Naive thymus-derived CD8-positive, alpha-beta T cell (primary cell): ENCODE data around the gene ODF4. TPM values are rescaled to one million over a fixed set of nuclear protein-coding genes. Genes with fewer than 3 reads are reported as not detected.

Experiments used
- ATAC-seq, 2 donors: fragments of 150-1000 bp; cut with Tn5 transposase in 1 of 2; sonication (Bioruptor Pico), chemical (Tn5 transposase) in 1 of 2; 1 replicate in 1 of 2; 2 replicates in 1 of 2; pipeline ENCODE4 v1.10.0; 2021; ENCODE audit warnings: mild to moderate bottlenecking in 2 of 2, moderate library complexity in 2 of 2
- POLR2A ChIA-PET: fragments of 350-600 bp; sonication (Branson Sonifier 250); formaldehyde crosslinking; loops from one replicate; lab custom pipeline; 2021; ENCODE audit warnings: antibody characterized with exemption; lab: Charles Lee
- DNase-seq, 10 donors: peaks; one replicate each; pipeline versions ENCODE4 v3.0.0 to v3.0.0-alpha.2; 2020 to 2022
- H3K27ac Mint-ChIP-seq, 10 donors: one replicate each; pipeline ENCODE4 v1.8.0; 2020 to 2022; ENCODE audit warnings: mild to moderate bottlenecking in 10 of 10, mixed read lengths in 10 of 10, moderate library complexity in 4 of 10, inconsistent platforms in 1 of 10
- H3K27me3 Mint-ChIP-seq, 5 donors: one replicate each; pipeline ENCODE4 v1.8.0; 2021 to 2022; ENCODE audit warnings: mixed read lengths in 5 of 5
- H3K36me3 Mint-ChIP-seq, 3 donors: one replicate each; pipeline ENCODE4 v1.8.0; 2020 to 2022; ENCODE audit warnings: mixed read lengths in 3 of 3, mild to moderate bottlenecking in 2 of 3, inconsistent platforms in 1 of 3
- H3K4me1 Mint-ChIP-seq, 4 donors: one replicate each; pipeline ENCODE4 v1.8.0; 2021 to 2022; ENCODE audit warnings: mixed read lengths in 4 of 4
- H3K4me3 Mint-ChIP-seq, 10 donors: one replicate each; pipeline ENCODE4 v1.8.0; 2020 to 2022; ENCODE audit warnings: mild to moderate bottlenecking in 10 of 10, mixed read lengths in 10 of 10, moderate library complexity in 6 of 10, inconsistent platforms in 1 of 10
- H3K9me3 Mint-ChIP-seq, 9 donors: one replicate each; pipeline ENCODE4 v1.8.0; 2020 to 2022; ENCODE audit warnings: mixed read lengths in 9 of 9, mild to moderate bottlenecking in 3 of 9, inconsistent platforms in 1 of 9, moderate library complexity in 1 of 9
- polyA plus RNA-seq, 3 donors: library from polyadenylated mRNA; unstranded; fragments of 300-500 nt; fragmentation: Illumina TruSeq; gene quantifications; one replicate each; pipeline ENCODE4 v1.2.3, GENCODE V29; 2021
- total RNA-seq, 8 experiments: library from RNA in 2 of 8; stranded (reverse) in 2 of 8; gene quantifications; one replicate each; pipeline ENCODE4 v1.2.3 and lab custom pipeline; 2021 to 2026

ODF4 gene
- total and polyA plus RNA-seq, 5 experiments from 2014 or later = not detected

DNA sequence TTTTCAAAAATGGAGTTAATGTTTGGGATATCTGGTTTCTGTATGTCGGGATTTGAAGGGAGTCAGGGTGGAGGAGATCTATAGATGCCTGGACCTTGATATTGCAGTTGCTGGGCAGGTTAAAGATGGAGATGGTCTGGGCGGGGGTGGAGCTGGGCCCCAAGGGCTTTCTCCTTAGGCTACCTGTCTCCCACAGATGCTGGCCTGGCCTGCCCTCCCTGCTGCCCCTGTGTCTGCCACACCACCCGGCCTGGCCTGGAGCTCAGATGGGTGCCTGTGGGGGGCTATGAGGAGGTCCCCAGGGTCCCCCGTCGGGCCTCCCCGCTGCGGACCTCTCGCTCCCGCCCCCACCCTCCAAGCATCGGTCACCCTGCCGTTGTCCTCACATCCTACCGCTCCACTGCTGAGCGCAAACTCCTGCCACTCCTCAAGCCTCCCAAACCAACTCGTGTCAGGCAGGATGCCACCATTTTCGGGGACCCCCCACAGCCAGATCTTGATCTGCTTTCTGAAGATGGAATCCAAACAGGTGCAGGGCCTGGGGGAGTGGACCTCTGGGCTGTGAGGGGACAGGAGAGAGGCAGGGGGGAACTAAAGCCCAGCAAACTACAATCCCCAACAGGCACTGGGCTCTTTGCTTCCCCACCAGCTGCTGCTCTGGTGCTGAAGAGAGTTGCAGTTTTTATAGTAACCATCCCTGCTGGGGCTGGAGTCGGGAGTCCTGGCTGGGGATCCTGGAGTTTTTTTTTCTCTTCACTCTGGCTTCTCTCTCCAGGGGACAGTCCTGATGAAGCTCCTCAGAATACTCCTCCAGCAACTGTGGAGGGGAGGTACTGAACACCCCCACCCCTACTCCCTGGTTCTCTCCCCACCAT lies 26.7 kb upstream of the ODF4 start:
- ATAC-seq (no peak), DNase-seq (no peak)
- no peaks in the 10 kb centered on the region for H3K9me3 Mint-ChIP-seq
- H3K27me3 Mint-ChIP-seq = peaks cover 2 to 48% (median 12%) of the 10 kb centered on the region in 5 donors
- no peak overlapping the region for H3K4me3 Mint-ChIP-seq
- POLR2A ChIA-PET = interaction anchor here (0.6 kb wide), 1 partner anchor 21 kb away, joined by 3 read pairs; no protein-coding TSS in a partner anchor
- peak overlapping the region in 1 of 10 donors; percentile 56 for H3K27ac Mint-ChIP-seq
- H3K4me1 Mint-ChIP-seq = peaks cover 0 to 4% (median under 1%) of the 10 kb centered on the region in 4 donors
- H3K36me3 Mint-ChIP-seq = no peaks in the 10 kb centered on the region

GRCh38 chr17:8314797-8315763 lies 24.6 kb upstream of the ODF4 start:
- POLR2A ChIA-PET = no interaction called here
- ATAC-seq (no peak), DNase-seq (no peak)
- Mint-ChIP-seq H3K4me3 (no peak overlapping the region), H3K27me3 (peaks cover 3 to 48% (median 13%) of the 10 kb centered on the region in 5 donors), H3K36me3 (no peaks in the 10 kb centered on the region), H3K9me3 (no peaks in the 10 kb centered on the region), H3K4me1 (peaks cover 0 to 4% (median under 1%) of the 10 kb centered on the region in 4 donors), H3K27ac (no peak overlapping the region)

DNA sequence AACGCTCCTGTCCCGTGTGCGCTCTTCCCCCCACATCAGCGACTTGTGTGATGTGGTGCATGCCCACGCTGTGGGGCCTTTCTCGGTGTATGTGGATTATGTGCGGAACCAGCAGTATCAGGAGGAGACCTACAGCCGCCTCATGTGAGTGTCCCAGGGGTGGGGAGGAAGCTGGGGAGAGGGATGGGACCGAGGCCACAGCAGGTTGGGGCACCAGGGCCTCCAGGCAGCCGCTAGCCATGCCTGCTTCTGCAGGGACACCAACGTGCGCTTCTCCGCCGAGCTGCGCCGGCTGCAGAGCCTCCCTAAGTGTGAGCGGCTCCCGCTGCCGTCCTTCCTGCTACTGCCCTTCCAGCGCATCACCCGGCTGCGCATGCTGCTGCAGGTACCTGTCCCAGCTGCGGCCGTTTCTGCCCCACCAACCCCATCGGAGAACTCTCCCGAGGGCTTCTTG lies 23.8 kb upstream of the ODF4 start:
- Mint-ChIP-seq H3K36me3 (no peaks in the 10 kb centered on the region), H3K27me3 (peaks cover 4 to 48% (median 13%) of the 10 kb centered on the region in 5 donors), H3K27ac (no peak overlapping the region), H3K4me1 (peaks cover 0 to 4% (median 0%) of the 10 kb centered on the region in 4 donors), H3K4me3 (no peak overlapping the region), H3K9me3 (no peaks in the 10 kb centered on the region)
- no peak for ATAC-seq
- POLR2A ChIA-PET = no interaction called here
- DNase-seq = no peak

DNA sequence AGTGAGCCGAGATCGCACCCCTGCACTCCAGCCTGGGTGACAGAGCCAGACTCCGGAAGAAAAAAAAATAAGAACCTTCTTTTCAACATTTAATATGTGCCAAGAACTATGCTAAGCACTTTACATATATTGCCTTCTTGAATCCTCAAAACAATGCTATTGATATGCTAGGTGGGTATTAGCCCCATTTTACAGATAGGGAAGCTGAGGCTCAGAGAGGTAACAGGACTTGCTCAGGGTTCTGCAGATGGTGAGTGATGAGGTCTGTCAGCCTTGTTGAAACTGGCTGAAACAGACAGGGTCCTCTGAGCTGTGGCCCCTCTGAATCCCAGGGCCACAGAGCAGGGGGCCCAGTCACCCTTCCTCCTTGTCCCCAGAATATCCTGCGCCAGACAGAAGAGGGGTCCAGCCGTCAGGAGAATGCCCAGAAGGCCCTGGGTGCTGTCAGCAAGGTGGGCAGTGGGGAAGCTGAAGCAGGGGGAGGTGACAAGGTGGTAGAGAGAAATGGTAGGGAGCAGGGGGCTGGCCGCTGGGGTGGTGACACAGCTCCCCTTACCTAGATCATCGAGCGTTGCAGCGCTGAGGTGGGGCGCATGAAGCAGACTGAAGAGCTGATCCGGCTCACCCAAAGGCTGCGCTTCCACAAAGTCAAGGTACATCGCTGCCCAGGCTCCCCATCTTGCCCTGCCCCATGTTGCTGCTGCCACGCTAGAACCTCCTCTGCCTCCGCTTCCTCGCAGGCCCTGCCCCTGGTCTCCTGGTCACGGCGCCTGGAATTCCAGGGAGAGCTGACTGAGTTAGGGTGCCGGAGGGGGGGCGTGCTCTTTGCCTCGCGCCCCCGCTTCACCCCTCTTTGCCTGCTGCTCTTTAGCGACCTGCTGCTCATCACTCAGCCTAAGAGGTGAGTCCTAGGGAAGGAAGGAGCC lies 21.4 kb upstream of the ODF4 start:
- Mint-ChIP-seq H3K4me1 (peaks cover 0 to 4% (median 0%) of the 10 kb centered on the region in 4 donors), H3K9me3 (no peaks in the 10 kb centered on the region), H3K27ac (no peak overlapping the region), H3K27me3 (peaks cover 2 to 37% (median 13%) of the 10 kb centered on the region in 5 donors), H3K36me3 (no peaks in the 10 kb centered on the region), H3K4me3 (no peak overlapping the region)
- ATAC-seq (no peak), DNase-seq (no peak)
- POLR2A ChIA-PET = interaction anchor here (0.9 kb wide), 1 partner anchor 9 kb away, joined by 5 read pairs; no protein-coding TSS in a partner anchor

GRCh38 chr17:8320262-8320661 lies 19.4 kb upstream of the ODF4 start:
- H3K27ac Mint-ChIP-seq = peak overlapping the region in 1 of 10 donors; percentile 78
- H3K27me3 Mint-ChIP-seq = peaks cover 8 to 35% (median 18%) of the 10 kb centered on the region in 5 donors
- POLR2A ChIA-PET = no interaction called here
- peaks cover 0 to 2% (median 0%) of the 10 kb centered on the region in 3 donors for H3K36me3 Mint-ChIP-seq
- DNase-seq = no peak
- ATAC-seq = no peak
- no peak overlapping the region for H3K4me3 Mint-ChIP-seq
- no peaks in the 10 kb centered on the region for H3K9me3 Mint-ChIP-seq
- peaks cover 3 to 9% (median 4%) of the 10 kb centered on the region in 4 donors for H3K4me1 Mint-ChIP-seq

- Mint-ChIP-seq H3K9me3 (no peaks in the 10 kb centered on the region), H3K27me3 (peaks cover 11 to 36% (median 22%) of the 10 kb centered on the region in 5 donors), H3K4me1 (peaks cover 3 to 13% (median 6%) of the 10 kb centered on the region in 4 donors), H3K27ac (no peak overlapping the region), H3K4me3 (no peak overlapping the region), H3K36me3 (peaks cover 0 to 2% (median 0%) of the 10 kb centered on the region in 3 donors)
- POLR2A ChIA-PET = no interaction called here
- ATAC-seq (no peak), DNase-seq (no peak)
Measured at GRCh38 chr17:8320990-8321389, 18.6 kb upstream of the ODF4 start.

DNA sequence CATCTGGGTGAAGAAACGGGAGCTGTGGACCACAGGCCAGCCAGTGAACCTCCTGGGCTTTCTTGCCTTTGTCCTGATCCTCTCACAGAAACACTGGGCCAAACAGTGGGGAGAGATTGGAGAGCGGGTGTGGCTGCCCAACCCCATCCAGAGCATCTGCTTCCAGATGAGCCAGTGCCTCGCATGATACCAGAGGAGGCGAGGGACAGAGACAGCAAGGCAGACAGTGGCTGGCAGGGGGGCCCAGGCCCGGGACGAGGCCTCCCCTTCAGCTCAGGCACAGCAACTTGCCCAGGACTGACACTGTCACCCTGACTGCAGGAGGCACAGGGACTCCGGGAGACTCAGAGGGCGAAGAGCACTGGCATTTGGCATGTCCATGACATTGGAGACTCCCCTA lies 17.6 kb upstream of the ODF4 start:
- Mint-ChIP-seq H3K27ac (no peak overlapping the region), H3K4me1 (peaks cover 13 to 20% (median 15%) of the 10 kb centered on the region in 4 donors), H3K4me3 (no peak overlapping the region), H3K27me3 (peaks cover 15 to 42% (median 26%) of the 10 kb centered on the region in 5 donors), H3K9me3 (no peaks in the 10 kb centered on the region), H3K36me3 (peaks cover 0 to 2% (median 0%) of the 10 kb centered on the region in 3 donors)
- ATAC-seq (no peak), DNase-seq (no peak)
- POLR2A ChIA-PET = no interaction called here

- DNase-seq = no peak
- H3K9me3 Mint-ChIP-seq = no peaks in the 10 kb centered on the region
- H3K4me3 Mint-ChIP-seq = no peak overlapping the region
- peaks cover 19 to 51% (median 33%) of the 10 kb centered on the region in 5 donors for H3K27me3 Mint-ChIP-seq
- ATAC-seq = no peak
- POLR2A ChIA-PET = no interaction called here
- peaks cover 0 to 2% (median 0%) of the 10 kb centered on the region in 3 donors for H3K36me3 Mint-ChIP-seq
- H3K27ac Mint-ChIP-seq = peak overlapping the region in 1 of 10 donors; percentile 14
- peaks cover 13 to 26% (median 20%) of the 10 kb centered on the region in 4 donors for H3K4me1 Mint-ChIP-seq
Measured at GRCh38 chr17:8324132-8324531, 15.5 kb upstream of the ODF4 start.

DNA sequence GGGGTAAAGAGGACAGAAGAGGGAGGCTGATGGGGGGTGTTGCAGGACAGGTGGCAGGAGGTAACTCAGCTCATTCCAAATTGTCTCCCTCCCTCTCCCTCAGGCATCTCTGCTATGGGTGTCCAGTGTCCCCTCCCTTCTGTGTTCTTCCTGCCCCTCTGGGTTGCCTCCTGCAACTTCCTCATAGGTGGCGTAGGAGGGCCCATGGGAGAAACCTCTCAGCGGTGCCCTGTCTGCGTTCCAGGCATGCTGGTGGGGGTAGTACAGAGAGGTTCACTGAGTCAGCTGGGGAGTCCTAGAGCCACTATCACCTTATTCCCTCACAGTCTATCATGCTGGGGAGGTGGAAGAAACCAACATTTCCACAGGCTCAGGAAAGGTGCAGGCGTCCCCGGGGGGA lies 14.7 kb upstream of the ODF4 start:
- POLR2A ChIA-PET = no interaction called here
- ATAC-seq = no peak
- H3K4me1 Mint-ChIP-seq = peaks cover 13 to 26% (median 20%) of the 10 kb centered on the region in 4 donors
- no peak for DNase-seq
- no peaks in the 10 kb centered on the region for H3K9me3 Mint-ChIP-seq
- peaks cover 0 to 2% (median 0%) of the 10 kb centered on the region in 3 donors for H3K36me3 Mint-ChIP-seq
- peak overlapping the region in 2 of 10 donors; percentile 18 to 56 for H3K4me3 Mint-ChIP-seq
- peak overlapping the region in 1 of 10 donors; percentile 80 for H3K27ac Mint-ChIP-seq
- peaks cover 19 to 51% (median 35%) of the 10 kb centered on the region in 5 donors for H3K27me3 Mint-ChIP-seq

GRCh38 chr17:8326511-8327302 lies 12.9 kb upstream of the ODF4 start:
- peaks cover 17 to 52% (median 36%) of the 10 kb centered on the region in 5 donors for H3K27me3 Mint-ChIP-seq
- no peaks in the 10 kb centered on the region for H3K9me3 Mint-ChIP-seq
- H3K4me1 Mint-ChIP-seq = peaks cover 13 to 26% (median 20%) of the 10 kb centered on the region in 4 donors
- peak overlapping the region; percentile 61 to 83 (median 76) for H3K4me3 Mint-ChIP-seq
- POLR2A ChIA-PET = interaction anchor here (0.7 to 1.5 kb wide), 3 partner anchors 9 to 20 kb away, joined by 3 to 5 read pairs (median 4); no protein-coding TSS in a partner anchor
- ATAC-seq = peak; percentile 84 to 86
- peak overlapping the region in 1 of 10 donors; percentile 56 for H3K27ac Mint-ChIP-seq
- H3K36me3 Mint-ChIP-seq = peaks cover 0 to 2% (median 0%) of the 10 kb centered on the region in 3 donors
- DNase-seq = peak in 6 of 10 donors; percentile 19 to 39 (median 24)
